ENCODE measurements around the gene DAZAP1.

DAZAP1 gene

GRCh38 chr19:1369214-1369805, 38.1 kb upstream of the DAZAP1 start:
- DNase-seq: no peak
- H3K27me3 ChIP-seq: no peaks in the 10 kb centered on the region
- peaks cover 27% of the 10 kb centered on the region for H3K4me1 ChIP-seq
- H3K4me3 ChIP-seq (ENCODE audit: low read depth, low read length): no peak overlapping the region
- no peak for TF ChIP-seq CTCF (IDR thresholded peaks at IDR 0.05; ENCODE audit: low read depth, low read length)
- peaks cover 57% of the 10 kb centered on the region for H3K36me3 ChIP-seq
- H3K9me3 ChIP-seq: no peaks in the 10 kb centered on the region

- Histone ChIP-seq H3K27me3 (no peaks in the 10 kb centered on the region), H3K4me3 (ENCODE audit: low read depth, low read length) (no peak overlapping the region), H3K36me3 (peaks cover 53% of the 10 kb centered on the region), H3K9me3 (no peaks in the 10 kb centered on the region), H3K4me1 (peaks cover 27% of the 10 kb centered on the region)
- no peak for DNase-seq
- TF ChIP-seq CTCF (IDR thresholded peaks at IDR 0.05; ENCODE audit: low read depth, low read length): no peak
These were observed 36.6 kb upstream of the DAZAP1 start for GRCh38 chr19:1370579-1371361.

- Histone ChIP-seq H3K27me3 (no peaks in the 10 kb centered on the region), H3K4me1 (peaks cover 11% of the 10 kb centered on the region), H3K4me3 (ENCODE audit: low read depth, low read length) (no peak overlapping the region), H3K9me3 (no peaks in the 10 kb centered on the region), H3K36me3 (peaks cover 56% of the 10 kb centered on the region)
- no peak for TF ChIP-seq CTCF (IDR thresholded peaks at IDR 0.05; ENCODE audit: low read depth, low read length)
- no peak for DNase-seq
These were observed 34.3 kb upstream of the DAZAP1 start for GRCh38 chr19:1373042-1373533.

GRCh38 chr19:1373534-1374249, 33.7 kb upstream of the DAZAP1 start:
- peak; percentile 76 for DNase-seq
- no peak for TF ChIP-seq CTCF (IDR thresholded peaks at IDR 0.05; ENCODE audit: low read depth, low read length)
- H3K36me3 ChIP-seq: peaks cover 56% of the 10 kb centered on the region
- no peak overlapping the region for H3K4me3 ChIP-seq (ENCODE audit: low read depth, low read length)
- no peaks in the 10 kb centered on the region for H3K9me3 ChIP-seq
- H3K4me1 ChIP-seq: peaks cover 11% of the 10 kb centered on the region
- no peaks in the 10 kb centered on the region for H3K27me3 ChIP-seq

GRCh38 chr19:1374250-1374577, 33.2 kb upstream of the DAZAP1 start:
- DNase-seq: no peak
- Histone ChIP-seq H3K36me3 (peaks cover 53% of the 10 kb centered on the region), H3K27me3 (no peaks in the 10 kb centered on the region), H3K9me3 (no peaks in the 10 kb centered on the region), H3K4me3 (ENCODE audit: low read depth, low read length) (no peak overlapping the region), H3K4me1 (peaks cover 11% of the 10 kb centered on the region)
- TF ChIP-seq CTCF (IDR thresholded peaks at IDR 0.05; ENCODE audit: low read depth, low read length): no peak

Data from BE2C (cell line).